Right renal cortex interstitium (tissue), 3 donors: ENCODE data around the gene IL36B. TPM values are rescaled to one million over a fixed set of nuclear protein-coding genes. Genes with fewer than 3 reads are reported as not detected.

ENCODE experiments used
- DNase-seq, 3 donors: peaks; one replicate each; pipeline ENCODE4 v3.0.0-alpha.2; 2013; ENCODE audit warnings: low read depth in 3 of 3, low spot score in 2 of 3
- polyA plus RNA-seq, 3 donors: library from polyadenylated mRNA; unstranded; fragments of 120-200 nt; gene quantifications; one replicate each; pipeline ENCODE4 v1.2.1, GENCODE V29; 2013; ENCODE audit not compliant: insufficient read length in 3 of 3

IL36B gene
- polyA plus RNA-seq, 3 donors = not detected

- no peak for DNase-seq
Observed at GRCh38 chr2:113012436-113013335, 40.0 kb downstream of the IL36B start.

- no peak for DNase-seq
Observed at GRCh38 chr2:113011108-113011507, 41.6 kb downstream of the IL36B start.

- no peak for DNase-seq
Observed at GRCh38 chr2:113010088-113010487, 42.6 kb downstream of the IL36B start.

GRCh38 chr2:113009622-113010021 lies 43.0 kb downstream of the IL36B start:
- no peak for DNase-seq

GRCh38 chr2:113007250-113007649 lies 45.4 kb downstream of the IL36B start:
- DNase-seq = no peak

DNA sequence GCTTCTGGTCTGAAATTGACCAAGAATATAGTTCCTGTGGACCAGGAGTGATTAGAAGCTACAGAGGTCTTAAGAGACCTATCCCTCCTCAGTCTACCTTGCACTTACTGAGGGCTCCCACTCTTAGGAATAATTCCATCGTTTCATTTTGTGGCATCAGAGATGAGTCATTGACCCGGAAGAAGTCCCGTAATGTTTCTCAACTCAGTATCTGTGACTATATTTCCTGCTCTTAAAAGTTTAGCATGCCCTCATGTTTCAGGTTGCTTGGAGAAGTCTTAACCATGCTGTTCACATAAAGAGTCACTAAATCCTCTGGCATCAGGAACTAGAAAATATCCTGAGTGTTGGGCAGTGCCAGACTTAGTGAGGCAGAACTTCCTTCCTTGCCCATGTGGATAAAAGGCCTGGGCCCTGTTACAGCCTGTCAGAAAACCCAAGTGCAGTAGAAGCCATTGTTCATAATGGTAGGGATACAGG lies 47.6 kb downstream of the IL36B start, which contains the start of gene IL36A:
IL36A (plus strand) TSS at position 430 of the 480 bp plus-strand sequence. CDS start 413 bp downstream, outside the sequence.
- DNase-seq = no peak

GRCh38 chr2:113002677-113003076 lies 50.0 kb downstream of the IL36B start:
- no peak for DNase-seq

DNA sequence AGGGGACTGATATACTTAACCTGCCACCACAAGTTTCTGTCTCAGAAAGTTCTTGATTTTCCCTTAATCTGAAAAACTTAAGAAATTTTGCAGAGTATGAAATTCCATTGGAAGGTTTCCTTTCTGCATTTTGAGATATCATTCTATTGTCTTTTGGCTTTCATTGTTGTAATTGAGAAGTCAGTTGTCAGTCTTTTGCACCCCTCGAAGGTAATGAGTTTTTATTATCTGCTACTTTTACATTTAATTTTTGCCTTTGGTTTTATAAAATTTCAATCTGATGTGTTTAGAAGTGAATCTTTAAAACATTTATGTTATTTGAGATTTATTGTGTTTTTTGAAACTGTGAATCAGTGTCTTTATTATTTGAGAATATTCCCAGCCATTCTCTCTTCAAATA lies 52.2 kb downstream of the IL36B start:
- DNase-seq = no peak

- DNase-seq = no peak
Observed at GRCh38 chr2:112997151-112997550, 55.5 kb downstream of the IL36B start.

- no peak for DNase-seq
Observed at GRCh38 chr2:112996635-112997034, 56.0 kb downstream of the IL36B start.

- DNase-seq = no peak
Observed at GRCh38 chr2:112995346-112995920, 57.2 kb downstream of the IL36B start.

GRCh38 chr2:112994648-112995047 lies 58.0 kb downstream of the IL36B start:
- DNase-seq = no peak

GRCh38 chr2:112993831-112994230 lies 58.8 kb downstream of the IL36B start:
- DNase-seq = no peak

DNA sequence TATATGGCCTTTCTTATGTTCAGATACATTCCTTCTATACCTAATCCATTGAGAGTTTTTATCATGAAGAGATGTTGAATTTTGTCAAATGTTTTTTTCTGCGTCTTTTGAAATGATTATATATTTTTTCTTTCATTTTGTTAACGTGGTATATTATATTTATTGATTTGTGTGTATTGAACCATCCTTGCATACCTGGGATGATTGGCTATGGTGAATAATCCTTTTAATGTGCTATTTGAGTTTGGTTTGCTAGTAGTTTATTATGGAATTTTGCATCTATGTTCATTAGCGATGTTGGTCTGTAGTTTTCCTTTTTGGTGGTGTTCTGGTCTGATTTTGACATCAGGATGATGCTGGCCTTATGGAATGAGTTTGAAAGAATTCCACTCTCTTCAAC lies 63.1 kb downstream of the IL36B start:
- no peak for DNase-seq

GRCh38 chr2:112985090-112985489 lies 67.6 kb downstream of the IL36B start:
- DNase-seq = no peak

DNA sequence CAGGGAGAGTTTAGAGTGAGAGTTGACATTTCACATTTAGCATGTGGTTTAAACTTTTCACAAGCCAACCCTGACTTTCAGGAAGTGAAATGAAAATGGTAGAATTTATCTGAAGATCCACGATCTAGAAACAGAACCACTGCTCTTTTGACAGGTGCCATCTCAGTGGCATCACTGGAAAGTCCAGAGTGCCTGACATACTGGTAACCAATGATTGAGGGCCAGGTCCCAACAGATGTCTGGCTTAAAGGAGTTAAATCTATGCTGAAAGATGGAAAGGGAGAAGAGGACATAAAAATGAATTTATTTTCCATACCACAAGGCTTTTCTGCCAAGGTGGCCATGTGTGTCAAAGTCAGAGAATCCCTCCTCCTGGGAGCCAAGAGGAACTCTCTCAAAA lies 72.1 kb downstream of the IL36B start:
- DNase-seq = no peak

GRCh38 chr2:112979731-112980130 lies 72.9 kb downstream of the IL36B start:
- DNase-seq = no peak

- DNase-seq = no peak
Observed at GRCh38 chr2:112977559-112978056, 75.1 kb downstream of the IL36B start, which contains the start of gene IL36G. TSS of gene IL36G (plus strand) at chr2:112978006. CDS start at chr2:112978639, 633 bp downstream.
